Brain pericyte (primary cell): Measurements from ENCODE around the gene ZNF428.
"Not testable (repeated sequence)": the region's sequence is repeated elsewhere in the genome, so short reads cannot be mapped to it uniquely, and the experiment has no call there.

Experiments
- DNase-seq: peaks from one replicate; pipeline ENCODE4 v3.0.0-alpha.2; 2012; ENCODE audit warnings: low read depth, low spot score

ZNF428 gene

GRCh38 chr19:43639519-43640423 lies 20.3 kb upstream of the ZNF428 start, which contains the start of gene CADM4:
TSS of gene CADM4 (minus strand) at chr19:43639850. CDS start at chr19:43639790, 60 bp downstream.
- no peak for DNase-seq

DNA sequence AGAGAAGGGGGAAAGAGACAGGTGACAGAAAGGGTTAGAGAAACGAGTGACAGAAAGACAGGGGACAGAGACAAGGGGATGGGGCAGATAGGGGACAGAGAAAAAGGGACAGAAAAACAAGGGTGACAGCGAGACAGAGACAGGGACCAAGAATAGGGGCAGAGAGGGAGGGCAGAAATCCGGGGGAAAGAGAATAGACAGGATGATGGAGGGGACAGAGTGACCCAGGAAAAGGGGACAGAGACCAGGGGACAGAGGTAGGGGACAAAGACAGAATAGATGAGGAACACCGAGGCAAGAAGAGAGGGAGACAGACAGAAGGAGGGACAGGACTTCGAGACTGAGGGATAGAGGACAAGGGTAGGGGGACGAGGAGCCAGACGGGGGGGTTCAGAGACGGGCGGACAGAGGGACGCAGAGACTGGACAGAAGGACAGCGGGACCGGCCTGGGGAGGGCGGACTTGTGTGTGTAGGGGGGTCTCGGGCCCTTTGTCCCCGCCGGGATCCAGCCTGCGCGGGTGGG lies 19.6 kb upstream of the ZNF428 start:
- DNase-seq: no peak

GRCh38 chr19:43638214-43638994 lies 19.0 kb upstream of the ZNF428 start:
- DNase-seq: no peak

DNA sequence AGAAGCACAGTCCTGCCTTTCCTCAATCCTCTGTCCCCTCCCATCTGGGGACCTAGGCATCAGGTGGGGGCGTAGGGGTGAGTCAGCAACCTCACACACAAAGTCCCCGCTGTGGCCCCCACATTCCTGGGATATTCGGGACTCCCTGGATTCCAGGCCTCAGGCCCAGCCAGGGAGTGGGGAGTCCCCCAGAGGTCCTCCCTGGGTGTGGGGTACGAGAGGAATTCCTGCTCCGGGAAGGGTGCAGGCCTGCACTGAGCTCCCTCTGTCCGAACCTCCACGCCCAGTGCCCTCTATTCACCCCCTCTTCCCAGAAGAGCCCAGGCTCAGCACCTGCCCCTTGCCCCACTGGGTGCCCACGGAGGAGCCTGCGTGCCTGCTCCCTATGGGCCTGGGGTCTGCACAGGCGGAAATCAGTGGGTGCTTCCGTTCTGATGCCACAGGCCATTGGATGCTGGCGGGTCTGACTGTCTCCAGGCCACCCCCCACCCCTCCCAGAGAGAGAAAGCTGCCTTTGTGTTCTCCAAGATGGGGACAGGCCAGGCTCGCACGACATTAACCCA lies 16.8 kb upstream of the ZNF428 start:
- no peak for DNase-seq

GRCh38 chr19:43635561-43635940 lies 16.1 kb upstream of the ZNF428 start:
- DNase-seq: not testable (repeated sequence)

GRCh38 chr19:43634872-43635560 lies 15.6 kb upstream of the ZNF428 start:
- no peak for DNase-seq

- DNase-seq: no peak
Observed at GRCh38 chr19:43634506-43634871, 15.1 kb upstream of the ZNF428 start.

- DNase-seq: no peak
Observed at GRCh38 chr19:43634068-43634467, 14.6 kb upstream of the ZNF428 start.

GRCh38 chr19:43633520-43633919 lies 14.1 kb upstream of the ZNF428 start:
- no peak for DNase-seq

- DNase-seq: no peak
Observed at GRCh38 chr19:43631491-43631890, 12.1 kb upstream of the ZNF428 start.

GRCh38 chr19:43628646-43629326 lies 9.4 kb upstream of the ZNF428 start:
- no peak for DNase-seq

DNA sequence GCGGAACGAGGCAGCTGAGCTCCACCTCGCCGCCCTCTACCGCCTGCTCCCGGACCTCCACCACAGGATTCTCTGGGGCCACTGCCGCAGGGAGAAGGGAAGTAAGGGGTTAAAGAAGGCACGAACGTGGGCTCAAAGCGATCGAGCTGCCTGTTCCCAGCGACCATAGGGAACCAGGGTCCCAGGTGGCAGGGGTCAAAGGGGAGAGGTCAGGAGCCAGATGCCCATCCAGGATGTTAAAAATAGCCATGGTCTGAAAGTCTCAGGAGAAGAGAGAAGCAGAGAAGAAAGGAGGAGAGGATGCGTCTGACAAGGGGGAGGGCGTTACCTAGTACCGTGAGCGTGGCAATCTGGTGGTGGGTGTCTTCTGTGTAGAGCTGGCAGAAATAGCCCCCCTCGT lies 7.4 kb upstream of the ZNF428 start:
- DNase-seq: no peak

- DNase-seq: no peak
Observed at GRCh38 chr19:43625918-43626579, 6.6 kb upstream of the ZNF428 start.

DNA sequence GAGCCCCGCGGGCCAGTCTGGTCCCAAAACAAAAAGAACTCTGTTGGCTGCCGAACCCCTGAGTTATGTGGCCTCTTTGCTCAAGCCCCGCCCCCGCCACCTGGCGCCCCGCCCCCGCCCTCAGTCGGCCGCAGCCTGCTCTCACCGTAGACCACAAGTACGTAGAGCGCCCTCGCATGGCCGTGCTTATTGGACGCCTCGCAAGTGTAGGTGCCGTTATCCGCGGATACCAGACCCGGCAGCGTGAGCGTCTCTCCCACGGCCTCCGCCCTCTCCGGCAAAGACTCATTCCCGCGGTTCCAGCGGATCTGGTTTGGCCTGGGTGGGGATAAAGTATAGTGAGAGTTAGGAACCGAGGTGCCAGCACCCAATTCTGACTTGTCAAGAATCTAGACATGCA lies 5.5 kb upstream of the ZNF428 start:
- DNase-seq: no peak

- DNase-seq: no peak
Observed at GRCh38 chr19:43623889-43624670, 4.7 kb upstream of the ZNF428 start.

- DNase-seq: no peak
Observed at GRCh38 chr19:43622956-43623355, 3.5 kb upstream of the ZNF428 start.

GRCh38 chr19:43622070-43622469 lies 2.6 kb upstream of the ZNF428 start:
- DNase-seq: no peak

- DNase-seq: no peak
Observed at GRCh38 chr19:43620061-43621001, 902 bp upstream of the ZNF428 start.

DNA sequence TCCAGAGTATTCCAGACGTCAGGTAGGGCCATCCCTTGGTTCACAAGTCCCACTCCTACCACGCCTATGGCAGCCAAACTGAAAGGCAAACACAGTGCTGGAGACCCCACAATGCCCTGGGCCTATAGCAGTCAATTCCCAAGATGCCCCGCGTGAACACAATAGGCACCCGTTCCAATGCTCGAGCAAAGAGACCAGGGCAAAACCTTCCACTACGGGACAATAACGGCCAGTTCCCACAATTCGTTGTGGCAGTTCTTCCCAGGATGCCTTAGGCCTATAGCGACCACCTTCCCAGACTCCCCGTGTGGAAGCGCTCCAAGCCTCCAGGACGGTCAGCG lies 538 bp downstream of the ZNF428 start:
- DNase-seq: no peak
